T47D (cell line): ENCODE data around the gene CAMKK2.
"Not testable (repeated sequence)": the region's sequence is repeated elsewhere in the genome, so short reads cannot be mapped to it uniquely, and the experiment has no call there.

ENCODE experiments used
- DNase-seq, 2 experiments: peaks; one replicate each; pipeline versions ENCODE4 v3.0.0 to v3.0.0-alpha.2; 2011 to 2012; ENCODE audit warnings: low read depth in 1 of 2, low spot score in 1 of 2
- JUND ChIP-seq: IDR thresholded peaks from 2 replicates; pipeline ENCODE4 v1.6.1; 2012; ENCODE audit warnings: low read depth
- in situ Hi-C: cut with HindIII; loops from 2 replicates; pipeline ENCODE4 v1.10.0; 2016; ENCODE audit warnings: low sequenced_read_pairs, low pct_unique_long_range_greater_than_20kb

CAMKK2 gene

DNA sequence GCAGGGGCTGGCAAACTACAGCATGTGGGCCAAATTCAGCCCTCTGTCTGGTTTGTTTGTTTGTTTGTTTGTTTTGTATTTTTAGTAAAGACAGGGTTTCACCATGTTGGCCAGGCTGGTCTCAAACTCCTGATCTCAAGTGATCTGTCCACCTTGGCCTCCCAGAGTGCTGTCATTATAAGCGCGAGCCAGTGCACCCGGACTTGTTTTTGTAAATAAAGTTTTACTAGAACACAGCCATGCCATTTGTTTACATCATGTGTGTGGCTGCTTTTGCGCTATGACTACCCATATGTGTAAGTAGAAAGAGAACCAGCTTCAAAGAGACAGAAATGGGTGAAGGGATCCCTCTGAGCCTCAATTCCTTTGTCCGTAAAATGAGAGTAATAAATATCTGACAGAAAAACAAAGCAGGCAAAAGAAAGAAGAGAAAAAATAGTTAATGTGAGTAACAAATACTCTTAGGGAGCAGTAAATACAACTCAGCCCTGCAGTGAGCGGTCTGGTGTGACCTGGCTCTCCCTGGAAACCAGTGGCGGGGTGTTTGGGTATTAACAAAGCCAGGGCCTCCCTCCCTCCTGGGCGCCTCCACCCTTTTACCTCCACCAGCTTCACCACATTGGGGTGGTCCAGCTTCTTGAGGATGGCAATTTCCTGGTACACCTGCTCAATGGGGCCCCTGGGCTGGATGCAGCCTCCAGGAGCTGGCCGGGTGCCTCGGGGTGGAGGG lies 33.1 kb downstream of the CAMKK2 start:
- TF ChIP-seq JUND = no peak
- no peak for DNase-seq
- in situ Hi-C loops = no loop called here

DNA sequence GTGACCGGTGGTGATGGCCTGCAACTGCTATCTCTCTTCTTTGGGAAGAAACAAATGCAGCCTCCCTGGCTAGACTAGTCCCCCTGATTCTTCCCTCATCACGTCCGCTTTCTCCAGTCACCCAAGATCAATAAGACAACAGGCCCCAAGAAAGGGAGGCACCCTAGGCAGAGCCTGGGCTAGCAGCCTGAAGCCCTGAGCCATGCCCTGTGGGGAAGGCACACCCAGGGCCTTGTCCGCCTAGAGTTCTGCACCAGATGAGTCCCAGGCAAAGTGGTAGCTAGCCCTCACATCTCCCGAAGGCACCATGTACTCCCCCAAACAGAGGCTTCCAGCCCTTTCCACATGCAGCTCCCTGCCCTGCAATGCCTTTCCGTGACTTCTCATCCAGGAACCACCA lies 35.1 kb downstream of the CAMKK2 start:
- no peak for DNase-seq
- in situ Hi-C loops = no loop called here
- no peak for TF ChIP-seq JUND

DNA sequence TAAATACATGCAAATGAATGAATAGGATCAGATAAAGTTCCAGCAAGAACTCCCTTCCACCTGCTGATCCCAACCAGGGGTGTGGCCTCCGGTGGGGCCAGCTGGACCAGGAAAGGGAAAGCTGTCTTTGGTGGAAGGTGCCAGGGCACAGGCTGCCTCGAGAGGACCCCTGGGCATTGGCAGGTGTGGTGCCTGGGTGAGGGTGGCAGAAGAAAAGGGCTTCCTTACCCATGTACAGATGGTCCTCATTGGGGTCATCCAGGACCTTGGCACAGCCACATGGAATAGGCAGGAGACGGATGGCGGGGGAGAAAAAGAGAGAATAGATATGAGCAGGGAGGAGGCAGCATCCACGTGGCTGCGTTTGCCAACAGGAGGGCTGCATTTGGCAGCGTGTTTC lies 36.4 kb downstream of the CAMKK2 start:
- no peak for DNase-seq
- in situ Hi-C loops = no loop called here
- TF ChIP-seq JUND = no peak

DNA sequence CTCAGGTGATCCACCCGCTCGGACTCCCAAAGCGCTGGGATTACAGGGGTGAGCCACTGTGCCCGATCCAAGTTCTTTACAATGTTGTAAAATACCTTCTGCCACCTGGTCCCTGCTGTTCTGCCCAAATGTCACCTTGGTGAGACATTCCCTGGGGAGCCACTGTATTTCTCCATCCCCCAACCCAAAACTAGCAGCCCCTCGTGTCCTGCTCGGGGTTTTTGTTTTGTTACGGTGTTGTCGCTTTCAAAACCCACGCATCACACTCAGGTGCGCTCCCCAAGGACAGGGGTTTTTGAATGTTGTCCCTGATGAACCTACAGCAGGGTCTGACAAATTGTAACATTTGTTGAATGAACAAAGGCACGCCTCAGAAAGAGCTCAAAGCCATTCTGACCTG lies 37.4 kb downstream of the CAMKK2 start:
- DNase-seq = no peak
- in situ Hi-C loops = no loop called here
- TF ChIP-seq JUND = no peak

DNA sequence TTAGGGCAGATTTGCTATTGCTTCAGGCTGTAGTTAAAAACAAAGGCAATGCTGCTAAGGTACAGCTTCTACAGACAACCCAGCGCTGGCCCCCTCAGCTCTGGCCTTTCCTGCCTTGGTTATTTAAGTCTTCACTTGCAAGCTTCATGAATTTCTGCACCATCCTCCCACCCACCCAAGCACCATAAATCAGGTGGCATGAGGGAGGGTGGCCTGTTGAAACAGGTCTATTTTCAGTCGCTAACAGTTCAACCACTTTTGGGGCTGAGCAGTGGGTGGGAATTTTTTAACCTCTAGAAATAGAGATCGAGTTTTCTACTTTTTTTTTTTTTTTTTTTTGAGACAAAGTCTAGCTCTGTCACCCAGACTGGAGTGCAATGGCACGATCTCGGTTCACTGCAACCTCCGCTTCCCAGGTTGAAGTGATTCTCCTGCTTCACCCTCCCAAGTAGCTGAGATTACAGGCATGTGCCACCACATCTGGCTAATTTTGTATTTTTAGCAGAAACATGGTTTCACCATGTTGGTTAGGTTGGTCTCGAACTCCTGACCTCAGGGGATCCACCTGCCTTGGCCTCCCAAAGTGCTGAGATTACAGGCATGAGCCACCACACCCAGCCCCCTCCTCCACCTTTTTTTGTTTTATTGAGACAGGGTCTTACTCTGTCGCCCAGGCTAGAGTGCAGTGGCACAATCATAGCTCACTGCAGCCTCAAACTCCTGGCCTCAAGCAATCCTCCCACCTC lies 38.6 kb downstream of the CAMKK2 start:
- in situ Hi-C loops, DNase-seq: not testable (repeated sequence)

DNA sequence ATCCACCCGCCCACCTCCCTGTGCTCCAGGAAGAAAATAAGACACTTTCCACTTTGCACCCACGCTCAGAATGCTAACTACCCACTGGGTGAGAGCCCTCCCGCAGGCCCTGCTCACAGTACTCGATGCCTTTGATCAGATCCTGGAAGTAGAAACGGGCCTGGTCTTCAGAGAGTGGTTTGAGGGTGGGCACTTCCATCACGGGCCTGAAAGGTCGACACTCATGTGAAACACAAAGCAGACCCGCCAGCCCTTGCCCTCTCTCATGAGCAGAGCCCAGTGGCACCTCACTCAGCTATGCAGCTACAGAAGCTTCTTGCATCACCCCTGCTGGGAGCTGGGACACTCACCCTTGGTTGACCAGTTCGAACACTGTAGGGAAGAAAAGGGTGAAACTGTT lies 41.1 kb downstream of the CAMKK2 start:
- in situ Hi-C loops = no loop called here
- no peak for TF ChIP-seq JUND
- no peak for DNase-seq

DNA sequence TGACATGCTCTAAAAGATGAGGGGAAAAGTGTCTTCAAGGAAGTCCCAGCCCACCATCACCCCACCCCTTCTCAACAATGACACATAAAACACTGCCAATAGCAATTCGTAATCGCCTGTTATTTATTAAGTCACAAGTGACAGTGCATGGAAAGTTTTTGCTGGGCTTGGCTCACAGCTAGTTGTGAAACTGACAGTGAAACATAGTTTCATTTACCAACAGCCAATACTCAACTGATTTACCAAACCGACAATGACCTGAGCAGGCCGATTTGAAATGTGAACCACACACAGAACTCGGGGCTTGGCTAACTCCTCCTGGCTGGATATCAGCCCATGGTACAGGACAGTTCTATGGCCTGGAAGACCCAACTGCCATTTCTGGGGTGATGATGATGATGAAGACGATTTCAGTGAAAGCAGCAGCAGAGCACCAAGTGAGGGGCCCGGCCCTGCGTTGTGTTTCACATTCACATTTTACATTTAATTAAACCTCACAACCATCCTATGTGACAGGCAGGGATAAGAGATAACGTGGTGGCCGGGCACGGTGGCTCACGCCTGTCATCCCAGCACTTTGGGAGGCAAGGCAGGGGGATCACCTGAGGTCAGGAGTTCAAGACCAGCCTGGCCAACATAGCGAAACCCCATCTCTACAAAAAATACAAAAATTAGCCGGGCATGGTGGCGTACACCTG lies 42.7 kb downstream of the CAMKK2 start:
- in situ Hi-C loops = no loop called here
- no peak for DNase-seq
- TF ChIP-seq JUND = no peak

DNA sequence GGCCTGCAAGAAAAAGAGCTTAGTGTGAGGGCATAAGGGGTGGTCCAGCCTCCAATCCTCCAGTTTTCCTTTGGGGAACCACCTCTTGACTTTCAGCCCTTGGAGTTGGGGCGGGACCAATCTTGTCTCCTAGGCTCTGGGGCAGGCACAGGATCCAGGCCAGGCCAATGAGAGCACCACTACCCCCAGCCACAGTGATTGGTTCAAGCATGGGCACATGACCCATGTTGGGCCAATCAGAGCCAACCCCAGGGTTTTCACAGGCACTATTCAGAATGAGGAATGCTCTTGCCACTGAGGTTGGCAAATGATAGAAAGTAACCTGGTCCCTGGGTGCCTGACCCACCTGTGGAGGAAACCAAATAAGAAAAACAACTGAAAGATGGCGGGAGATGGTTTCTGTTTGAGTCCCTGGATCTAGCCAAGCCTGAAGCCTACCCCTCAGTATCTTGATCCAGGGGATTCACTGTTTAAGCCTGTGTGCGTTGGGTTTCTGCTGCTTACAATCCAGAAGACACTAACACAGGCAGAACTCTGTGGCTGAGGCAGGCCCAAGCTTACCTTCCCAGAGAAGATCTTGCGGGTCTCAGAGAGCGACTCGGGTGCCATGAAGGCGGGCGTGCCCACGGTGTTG lies 43.7 kb downstream of the CAMKK2 start:
- TF ChIP-seq JUND = no peak
- in situ Hi-C loops = no loop called here
- DNase-seq = peak in 1 of 2 experiments; percentile 29

DNA sequence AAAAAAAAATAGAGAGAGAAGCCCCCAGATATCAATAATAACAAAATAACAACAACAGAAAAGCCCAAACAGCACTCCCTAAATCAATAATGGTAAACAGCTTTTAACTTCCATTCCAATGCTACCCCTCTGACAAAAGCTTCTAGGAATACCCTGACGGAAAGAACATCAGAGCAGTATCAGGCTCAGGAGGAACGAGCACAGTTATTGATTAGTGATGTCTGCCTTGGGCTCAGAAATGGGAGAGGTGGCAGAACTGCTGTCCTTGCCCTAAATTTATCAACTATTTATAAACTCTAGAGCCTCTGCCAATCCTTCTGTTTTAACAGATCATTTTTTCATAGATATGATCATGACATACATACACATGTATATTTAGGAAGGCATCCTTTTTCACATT lies 44.7 kb downstream of the CAMKK2 start:
- DNase-seq = no peak
- TF ChIP-seq JUND = no peak
- in situ Hi-C loops = no loop called here

DNA sequence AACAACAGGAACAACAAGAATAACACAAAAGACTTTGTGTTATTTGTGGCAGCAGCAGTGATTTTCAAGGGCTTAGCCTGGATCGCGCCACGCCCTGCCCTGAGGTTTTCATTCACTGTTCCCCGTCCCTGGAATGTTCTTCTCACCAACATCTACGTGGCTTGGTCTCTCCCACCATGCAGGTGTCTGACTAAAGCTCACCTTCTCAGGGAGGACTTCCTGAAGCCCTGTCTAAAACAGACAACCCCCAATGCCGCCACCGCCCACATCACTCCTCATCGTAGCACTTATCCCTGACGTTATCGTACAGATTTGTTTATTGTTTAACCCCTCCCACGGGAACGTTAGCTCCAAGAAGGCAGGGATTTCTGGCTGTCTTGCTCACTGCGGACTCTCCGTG lies 46.1 kb downstream of the CAMKK2 start:
- TF ChIP-seq JUND = no peak
- in situ Hi-C loops = no loop called here
- no peak for DNase-seq

DNA sequence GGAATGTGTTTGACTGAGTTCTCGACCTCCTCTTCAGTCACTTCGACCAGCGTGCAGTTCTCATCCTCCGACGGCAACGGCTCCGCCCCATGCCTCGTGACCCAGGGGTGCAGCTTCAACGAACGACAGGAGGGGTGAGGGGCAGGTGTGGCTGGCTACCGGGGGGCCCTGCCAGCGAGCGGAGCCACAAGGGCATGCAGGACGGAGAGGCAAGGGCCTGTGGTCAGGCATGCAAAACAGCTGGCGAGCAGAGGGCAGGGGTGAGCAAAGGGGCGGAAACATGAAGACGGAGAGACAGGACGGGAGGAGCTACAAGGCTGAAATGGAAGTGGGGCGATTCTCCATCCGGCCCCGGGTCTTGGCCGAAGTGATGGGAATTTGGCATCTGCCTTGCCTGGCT lies 47.9 kb downstream of the CAMKK2 start:
- DNase-seq = no peak
- in situ Hi-C loops = no loop called here
- TF ChIP-seq JUND = no peak

DNA sequence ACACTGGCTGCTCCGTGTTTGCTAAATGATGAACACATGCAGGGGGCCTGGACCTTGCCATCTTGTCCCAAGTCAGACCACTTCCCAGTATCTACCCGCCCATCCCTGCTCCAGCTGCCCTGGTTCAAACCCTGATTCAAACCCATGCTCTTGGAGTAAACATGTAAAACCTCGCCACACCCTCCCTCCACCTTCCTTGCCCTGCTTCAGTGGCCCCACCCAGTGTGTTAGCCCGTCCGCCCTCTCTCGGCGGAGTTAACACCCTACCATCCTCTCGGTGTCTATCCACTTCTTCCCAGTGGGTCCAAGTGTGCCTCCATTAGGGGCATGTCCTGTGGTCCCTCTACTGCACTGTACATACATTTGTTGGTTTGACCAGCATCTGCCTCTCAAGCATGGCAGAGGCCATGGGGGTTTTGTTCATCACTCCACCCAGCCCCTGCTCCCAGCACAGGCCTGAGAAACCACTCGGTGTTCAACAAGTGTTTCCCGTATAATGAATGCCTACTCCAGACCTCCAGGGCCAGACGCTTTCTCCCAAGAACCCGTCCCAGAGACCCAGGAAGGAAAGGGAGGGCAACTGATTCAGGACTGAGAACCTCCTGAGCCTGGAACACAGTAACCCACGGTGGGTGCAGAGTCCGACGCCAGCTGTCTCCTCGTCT lies 49.5 kb downstream of the CAMKK2 start:
- in situ Hi-C loops = no loop called here
- TF ChIP-seq JUND = no peak
- DNase-seq = no peak
